HG02798 (cell line): ENCODE data around the gene ALKAL2.

Experiments used
- ATAC-seq: cut with Tn5 transposase; IDR thresholded peaks from one replicate; pipeline ENCODE4 v1.9.1; 2021; ENCODE audit warnings: mild to moderate bottlenecking; ENCODE audit not compliant: unreplicated experiment, poor library complexity

Gene ALKAL2

DNA sequence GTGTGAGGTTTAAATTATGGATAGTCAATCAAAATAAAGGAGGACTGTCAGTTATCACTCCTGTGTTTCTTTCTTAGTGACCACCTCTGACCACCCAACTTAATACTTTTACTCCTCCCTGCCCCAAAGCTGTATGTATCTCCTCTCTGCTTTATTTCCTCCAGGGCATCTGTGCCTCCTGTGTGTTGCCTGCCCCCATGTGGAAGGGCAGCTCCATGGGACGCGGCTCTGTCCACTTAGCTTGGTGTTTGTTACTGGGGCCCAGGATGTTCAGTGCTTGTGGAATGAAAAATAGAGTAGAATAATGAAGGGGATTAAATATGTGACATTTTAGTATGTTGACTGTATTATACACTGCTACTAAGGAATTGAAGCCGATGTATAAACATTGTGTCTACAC lies 13.4 kb downstream of the ALKAL2 start:
- ATAC-seq = no peak

DNA sequence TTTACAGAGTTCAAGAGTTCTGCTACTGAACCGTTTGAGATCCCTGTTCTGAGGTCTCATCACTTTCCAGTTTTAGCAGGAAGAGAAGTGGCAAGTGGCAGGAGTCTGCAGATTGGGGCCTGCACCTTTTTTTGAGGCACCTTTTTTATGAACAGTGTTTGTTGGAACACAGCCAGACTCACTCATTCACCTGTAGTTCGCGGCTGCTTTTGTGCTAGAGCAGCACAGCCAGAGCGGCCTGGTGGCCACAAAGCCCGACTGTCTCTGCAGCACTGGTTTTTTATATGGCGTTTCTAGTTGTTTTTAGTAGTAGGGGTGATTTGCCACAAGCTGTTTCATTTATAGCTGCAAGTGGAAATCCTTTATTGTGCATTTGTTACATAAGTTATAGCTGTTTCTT lies 14.6 kb downstream of the ALKAL2 start:
- ATAC-seq = no peak

DNA sequence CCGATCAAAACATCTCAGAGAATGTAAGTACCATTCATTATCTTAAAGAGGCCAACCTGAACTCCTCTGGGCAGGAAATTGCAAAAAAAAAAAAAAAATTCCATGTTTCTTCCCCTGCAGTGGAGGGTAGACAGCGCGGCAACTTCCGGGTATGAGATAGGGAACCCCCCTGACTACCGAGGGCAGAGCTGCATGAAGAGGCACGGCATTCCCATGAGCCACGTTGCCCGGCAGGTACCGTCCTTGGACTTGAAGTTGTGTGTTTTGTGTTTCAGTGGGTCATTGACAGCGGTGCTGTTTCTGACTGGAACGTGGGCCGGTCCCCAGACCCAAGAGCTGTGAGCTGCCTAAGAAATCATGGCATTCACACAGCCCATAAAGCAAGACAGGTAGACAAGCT lies 16.0 kb downstream of the ALKAL2 start:
- no peak for ATAC-seq

- no peak for ATAC-seq
Observed at GRCh38 chr2:270861-271260, 17.0 kb downstream of the ALKAL2 start.

- ATAC-seq = no peak
Observed at GRCh38 chr2:269356-270030, 18.4 kb downstream of the ALKAL2 start.

GRCh38 chr2:268323-268722 lies 19.6 kb downstream of the ALKAL2 start:
- ATAC-seq = no peak

GRCh38 chr2:264493-265468 lies 23.1 kb downstream of the ALKAL2 start, which contains the start of gene ACP1:
Gene ACP1 (plus strand): TSS chr2:264947. CDS start chr2:264965, 18 bp downstream.
- ATAC-seq = peak; percentile 92

DNA sequence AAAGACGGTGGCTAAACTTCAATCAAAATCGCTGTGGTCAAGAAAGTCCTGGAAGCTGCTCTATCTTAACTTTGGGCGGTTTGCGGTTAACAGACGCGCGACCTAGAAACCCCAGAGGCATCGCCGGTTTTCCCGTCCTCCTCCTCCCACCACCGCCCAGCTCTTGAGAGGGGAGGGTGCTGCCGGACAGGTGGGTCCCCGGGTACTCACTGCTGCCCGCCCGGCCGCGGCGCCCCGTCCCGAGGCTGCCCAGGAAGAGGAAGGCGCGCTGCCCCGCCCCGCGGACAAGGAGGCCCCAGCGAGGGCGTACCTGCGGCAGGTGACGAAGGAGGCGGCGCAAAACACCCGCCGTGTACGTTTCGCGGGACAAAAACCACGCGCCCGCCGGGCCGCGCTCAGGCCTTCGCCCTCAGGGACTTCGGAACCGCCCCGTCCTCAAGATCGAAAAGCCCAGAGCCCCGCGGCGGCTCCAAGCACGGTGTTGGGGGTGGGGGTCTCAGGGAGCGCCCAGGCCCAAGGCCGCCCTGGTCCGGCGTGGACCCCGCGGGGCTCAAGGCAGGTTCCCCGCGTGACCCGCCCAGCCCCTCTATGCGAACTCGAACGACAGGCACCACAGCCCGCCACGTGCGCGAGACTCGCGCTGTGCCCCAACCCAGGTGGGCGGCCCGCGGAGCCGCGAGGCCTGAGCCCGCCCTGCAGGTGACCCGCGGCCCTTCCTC lies 24.0 kb downstream of the ALKAL2 start, which contains the start of gene SH3YL1:
SH3YL1 (minus strand) TSS at position 259 of the 719 bp plus-strand sequence; CDS start at position 211, 48 bp downstream.
- ATAC-seq = peak; percentile 22

GRCh38 chr2:263022-263738 lies 24.7 kb downstream of the ALKAL2 start:
- ATAC-seq = no peak

- no peak for ATAC-seq
Observed at GRCh38 chr2:262117-262516, 25.8 kb downstream of the ALKAL2 start.

DNA sequence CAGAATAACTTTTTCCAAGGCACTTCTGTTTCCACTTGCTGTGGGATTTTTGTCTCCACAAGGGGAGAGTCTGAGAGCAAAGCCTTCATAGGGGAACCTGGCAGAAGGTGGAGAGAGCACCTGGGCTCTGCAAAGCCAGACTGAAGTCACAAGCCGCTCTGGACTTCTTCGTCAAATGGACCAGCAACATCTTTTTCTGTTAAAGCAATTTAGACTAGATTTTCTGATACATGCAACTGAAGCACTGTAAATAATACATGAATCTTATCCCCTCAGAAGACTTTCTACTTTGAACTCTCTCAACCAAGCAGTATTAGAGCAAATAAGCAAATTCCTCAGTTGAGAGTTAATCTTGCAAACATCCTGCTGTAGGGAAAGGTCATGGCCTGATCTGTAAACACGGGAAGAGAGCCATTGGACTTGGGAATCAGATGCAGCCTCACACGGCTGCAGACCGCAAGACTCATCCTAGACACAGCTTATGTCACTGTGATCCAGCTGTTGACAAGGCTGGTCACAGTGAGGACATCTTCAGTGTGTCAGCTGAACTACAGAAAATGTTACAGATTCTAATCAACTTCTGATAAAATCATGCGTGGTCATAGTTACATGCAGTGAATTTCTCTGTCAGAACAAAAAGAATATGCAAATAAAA lies 27.3 kb downstream of the ALKAL2 start:
- no peak for ATAC-seq

DNA sequence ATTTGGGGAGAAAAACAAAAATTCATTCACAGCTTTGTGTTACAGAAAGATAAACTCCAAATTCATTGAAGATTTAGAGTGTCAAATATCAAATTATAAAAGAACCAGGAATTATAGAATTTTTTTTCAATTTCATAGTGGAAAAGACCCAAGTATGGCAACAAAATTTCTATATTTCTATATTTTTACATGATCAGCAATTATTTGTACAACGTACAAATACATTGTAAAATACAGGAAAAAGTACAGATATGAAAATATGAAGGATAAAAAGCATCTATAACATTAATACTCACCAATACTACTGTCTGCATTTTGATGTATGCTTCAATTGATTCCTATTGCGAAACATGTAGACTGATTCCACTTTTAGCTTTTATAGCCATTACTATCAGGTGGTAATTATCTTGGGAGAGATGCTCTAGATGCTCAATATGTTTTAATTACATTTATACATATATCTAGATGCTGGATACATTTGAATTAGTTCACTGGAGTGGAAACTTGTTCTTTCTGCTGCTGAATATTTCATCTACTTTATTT lies 28.0 kb downstream of the ALKAL2 start:
- ATAC-seq = no peak

- no peak for ATAC-seq
Observed at GRCh38 chr2:258933-259332, 29.0 kb downstream of the ALKAL2 start.

- no peak for ATAC-seq
Observed at GRCh38 chr2:257842-258241, 30.0 kb downstream of the ALKAL2 start.

GRCh38 chr2:257429-257828 lies 30.5 kb downstream of the ALKAL2 start:
- ATAC-seq = no peak

DNA sequence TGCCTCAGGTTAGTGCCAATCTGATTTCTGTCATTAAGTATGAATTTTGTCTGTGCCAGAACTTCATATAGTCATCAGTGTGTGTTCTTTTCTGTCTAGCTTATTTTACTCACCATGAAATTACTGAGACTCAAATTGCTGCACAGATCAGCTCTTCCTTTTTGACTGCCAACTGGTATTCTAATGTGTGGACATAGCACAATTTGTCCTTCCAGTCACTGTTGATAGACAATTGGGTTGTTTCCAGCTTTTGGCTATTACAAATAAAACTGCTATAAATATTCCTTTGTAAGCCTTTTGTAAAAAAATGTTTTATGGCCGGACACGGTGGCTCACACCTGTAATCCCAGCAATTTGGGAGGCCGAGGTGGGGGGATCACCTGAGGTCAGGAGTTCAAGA lies 31.8 kb downstream of the ALKAL2 start:
- no peak for ATAC-seq

DNA sequence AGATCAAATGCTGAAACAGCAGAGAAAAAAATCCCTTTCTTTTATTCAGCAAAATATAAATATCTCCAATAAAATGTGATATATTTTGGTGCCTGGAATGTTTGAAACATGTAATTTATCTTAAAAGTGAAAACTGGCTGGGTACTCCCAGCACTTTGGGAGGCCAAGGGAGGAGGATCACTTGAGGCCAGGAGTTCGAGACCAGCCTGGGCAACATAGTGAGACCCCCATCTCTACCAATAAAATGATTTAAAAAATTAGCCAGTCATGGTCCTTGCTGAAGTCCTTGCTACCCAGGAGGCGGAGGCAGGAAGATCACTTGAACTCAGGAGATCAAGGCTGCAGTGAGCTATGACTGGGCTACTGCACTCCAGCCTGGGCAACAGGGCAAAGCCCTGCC lies 32.7 kb downstream of the ALKAL2 start:
- ATAC-seq = no peak

DNA sequence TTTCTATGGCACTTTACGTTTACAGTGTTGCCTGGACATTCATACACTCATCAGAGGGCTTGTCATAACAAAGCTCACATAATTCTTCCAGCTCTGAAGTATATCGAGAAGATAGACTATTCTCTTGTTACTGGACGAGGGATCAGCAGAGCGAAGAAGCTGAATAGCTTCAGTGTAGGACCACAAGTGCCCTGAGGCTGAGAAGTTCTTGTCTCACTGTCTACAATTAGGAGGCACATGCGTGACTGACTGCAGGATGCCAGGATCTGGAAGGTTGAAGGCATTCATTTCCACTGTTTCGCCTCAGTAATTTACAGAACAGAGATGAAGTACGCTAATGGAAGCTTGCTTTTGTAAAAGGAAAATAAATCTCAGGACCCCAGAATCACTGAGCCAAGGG lies 33.6 kb downstream of the ALKAL2 start:
- no peak for ATAC-seq

GRCh38 chr2:253202-253638 lies 34.7 kb downstream of the ALKAL2 start:
- no peak for ATAC-seq
